Testis (tissue), 2 donors: ENCODE results near the gene TEKTIP1.

Experiments used
- POLR2A ChIP-seq: fragments of 450-650 bp; IDR thresholded peaks from one replicate; pipeline ENCODE4 v1.6.1; 2017; ENCODE audit warnings: antibody characterized with exemption, mild to moderate bottlenecking, moderate library complexity
- TF ChIP-seq, protein P1 (sequence below), 3 experiments: fragments of 450-650 bp in 2 of 3; fragments of 200-600 bp in 1 of 3; sonication (generic) in 1 of 3; IDR thresholded peaks; one replicate each; pipeline ENCODE4 v1.5.1; 2016 to 2019; ENCODE audit warnings: antibody characterized with exemption in 3 of 3, mild to moderate bottlenecking in 2 of 3, moderate library complexity in 1 of 3

DNA sequence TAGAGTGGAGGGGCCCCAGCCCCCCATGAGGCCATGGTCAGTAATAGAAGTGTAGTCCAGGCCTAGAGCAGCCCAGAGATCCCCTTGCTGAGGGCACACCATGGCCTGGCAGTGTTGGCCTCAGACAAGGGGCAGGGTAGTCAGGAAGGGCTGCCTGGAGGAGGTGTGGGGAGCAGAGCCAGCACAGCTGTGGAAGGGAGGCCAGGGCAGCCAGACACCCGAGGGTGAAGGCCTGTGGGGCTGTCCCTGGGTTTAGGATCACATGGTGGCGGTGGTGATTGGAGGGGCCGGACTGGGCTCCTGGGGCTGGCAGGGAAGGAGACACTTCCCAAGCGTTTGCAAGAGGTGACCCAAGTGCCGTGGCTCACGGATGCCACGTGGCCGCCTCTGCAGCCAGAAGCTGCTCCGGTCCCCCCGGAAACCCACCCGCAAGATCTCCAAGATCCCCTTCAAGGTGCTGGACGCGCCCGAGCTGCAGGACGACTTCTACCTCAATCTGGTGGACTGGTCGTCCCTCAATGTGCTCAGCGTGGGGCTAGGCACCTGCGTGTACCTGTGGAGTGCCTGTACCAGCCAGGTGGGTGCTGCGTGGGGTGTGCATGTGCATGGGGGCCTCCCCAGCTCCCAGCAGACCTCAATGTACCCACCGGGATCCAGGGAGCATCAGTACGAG lies 11.6 kb upstream of the TEKTIP1 start:
- TF ChIP-seq, protein P1, sequence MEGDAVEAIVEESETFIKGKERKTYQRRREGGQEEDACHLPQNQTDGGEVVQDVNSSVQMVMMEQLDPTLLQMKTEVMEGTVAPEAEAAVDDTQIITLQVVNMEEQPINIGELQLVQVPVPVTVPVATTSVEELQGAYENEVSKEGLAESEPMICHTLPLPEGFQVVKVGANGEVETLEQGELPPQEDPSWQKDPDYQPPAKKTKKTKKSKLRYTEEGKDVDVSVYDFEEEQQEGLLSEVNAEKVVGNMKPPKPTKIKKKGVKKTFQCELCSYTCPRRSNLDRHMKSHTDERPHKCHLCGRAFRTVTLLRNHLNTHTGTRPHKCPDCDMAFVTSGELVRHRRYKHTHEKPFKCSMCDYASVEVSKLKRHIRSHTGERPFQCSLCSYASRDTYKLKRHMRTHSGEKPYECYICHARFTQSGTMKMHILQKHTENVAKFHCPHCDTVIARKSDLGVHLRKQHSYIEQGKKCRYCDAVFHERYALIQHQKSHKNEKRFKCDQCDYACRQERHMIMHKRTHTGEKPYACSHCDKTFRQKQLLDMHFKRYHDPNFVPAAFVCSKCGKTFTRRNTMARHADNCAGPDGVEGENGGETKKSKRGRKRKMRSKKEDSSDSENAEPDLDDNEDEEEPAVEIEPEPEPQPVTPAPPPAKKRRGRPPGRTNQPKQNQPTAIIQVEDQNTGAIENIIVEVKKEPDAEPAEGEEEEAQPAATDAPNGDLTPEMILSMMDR (IDR thresholded peaks at IDR 0.05) = no peak
- TF ChIP-seq POLR2A = no peak
